ENCODE results near the gene NOP16.

GRCh38 chr5:176391999-176392398 lies 3.6 kb upstream of the NOP16 start:
- no peak for TF ChIP-seq CTCF (conservative IDR thresholded peaks at IDR 0.05)
- no peak for TF ChIP-seq EZH2 (IDR thresholded peaks at IDR 0.05; ENCODE audit: low read depth)
